22Rv1 (cell line): Measurements from ENCODE around the gene JAK3.

Source experiments
- H3K27ac ChIP-seq: fragments of 450-650 bp; 2 replicates; pipeline ENCODE4 v1.5.1; 2017
- CTCF ChIP-seq: fragments of 450-650 bp; IDR thresholded peaks from 2 replicates; pipeline ENCODE4 v1.5.1; 2017; ENCODE audit warnings: mild to moderate bottlenecking
- ZFX ChIP-seq: fragments of 450-650 bp; IDR thresholded peaks from 2 replicates; pipeline ENCODE4 v1.6.1; 2017; ENCODE audit warnings: antibody characterized with exemption, borderline replicate concordance

JAK3 gene

DNA sequence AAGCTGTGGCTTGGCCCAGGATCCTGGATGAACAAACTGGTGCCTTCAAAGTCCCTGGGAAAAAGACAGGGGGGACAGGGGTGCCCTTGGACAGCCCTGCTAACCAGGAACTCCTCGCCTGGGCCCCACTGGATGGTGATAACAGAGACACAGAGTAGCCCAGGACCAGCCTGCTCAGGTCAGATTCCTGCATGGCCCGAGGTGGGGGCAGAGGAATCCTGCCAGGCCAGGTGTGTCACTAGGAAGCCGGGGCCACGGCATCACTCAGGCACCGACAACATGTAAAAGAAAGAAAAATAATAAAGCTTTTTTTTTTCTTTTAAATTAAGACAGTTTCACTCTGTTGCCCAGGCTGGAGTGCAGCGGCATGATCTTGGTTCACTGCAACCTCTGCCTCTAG, 6.3 kb upstream of the JAK3 start:
- TF ChIP-seq ZFX (no peak), CTCF (no peak)
- H3K27ac ChIP-seq, result no peak overlapping the region

- H3K27ac ChIP-seq, result no peak overlapping the region
- TF ChIP-seq CTCF (no peak), ZFX (no peak)
Observed at GRCh38 chr19:17848595-17849292, 962 bp upstream of the JAK3 start.

DNA sequence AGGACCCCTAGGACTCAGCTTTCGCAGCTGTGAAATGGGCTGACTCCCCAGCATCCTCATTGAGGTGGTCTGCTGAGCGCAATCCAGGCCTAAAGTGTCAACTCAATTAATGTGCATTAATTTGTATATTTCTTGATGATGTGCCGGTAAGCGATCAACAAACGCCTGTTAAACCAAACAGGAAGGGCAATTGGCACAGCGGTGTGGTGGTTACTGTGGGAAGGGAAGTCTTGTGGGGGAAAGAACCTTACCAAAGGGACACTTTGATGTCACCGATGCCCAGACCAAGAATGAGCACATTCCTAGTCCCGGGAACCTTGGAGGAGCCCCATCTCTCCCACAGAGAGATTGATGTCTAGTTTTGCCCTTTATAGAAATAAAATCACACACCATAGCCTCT, 1.6 kb downstream of the JAK3 start:
- no peak overlapping the region for H3K27ac ChIP-seq
- TF ChIP-seq ZFX, result no peak
- no peak for TF ChIP-seq CTCF

DNA sequence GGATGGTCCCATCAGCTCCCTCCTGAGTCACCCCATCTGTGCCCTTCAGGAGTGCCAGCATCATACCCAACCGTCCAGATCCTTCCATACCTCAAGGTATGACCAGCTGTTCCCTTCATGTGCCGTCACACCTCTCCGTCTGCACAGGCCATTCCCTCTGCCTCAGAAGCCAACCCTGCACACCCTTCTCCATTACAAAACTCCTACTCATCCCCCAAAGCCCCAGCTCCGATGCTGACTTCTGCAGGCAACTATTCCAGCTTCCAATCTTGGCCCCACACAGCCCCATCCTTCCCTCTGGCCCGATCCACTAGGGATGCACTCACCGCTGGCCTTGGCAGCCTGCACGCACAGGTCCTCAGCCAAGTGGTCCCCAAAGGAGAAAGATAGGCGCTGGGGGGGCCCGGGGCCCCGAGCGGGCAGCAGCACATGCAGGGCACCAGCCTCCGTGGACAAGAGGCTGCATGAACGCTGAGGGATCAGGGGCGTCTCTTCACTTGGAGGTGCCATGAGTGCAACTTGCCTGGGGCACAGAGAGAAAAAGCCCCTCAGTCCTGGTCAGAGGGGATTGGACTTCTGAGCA, 3.8 kb downstream of the JAK3 start:
- TF ChIP-seq CTCF (no peak), ZFX (no peak)
- no peak overlapping the region for H3K27ac ChIP-seq

GRCh38 chr19:17843292-17843827, 4.4 kb downstream of the JAK3 start:
- no peak overlapping the region; the same call in 1 of the 2 replicates for H3K27ac ChIP-seq
- no peak for TF ChIP-seq ZFX
- no peak for TF ChIP-seq CTCF

DNA sequence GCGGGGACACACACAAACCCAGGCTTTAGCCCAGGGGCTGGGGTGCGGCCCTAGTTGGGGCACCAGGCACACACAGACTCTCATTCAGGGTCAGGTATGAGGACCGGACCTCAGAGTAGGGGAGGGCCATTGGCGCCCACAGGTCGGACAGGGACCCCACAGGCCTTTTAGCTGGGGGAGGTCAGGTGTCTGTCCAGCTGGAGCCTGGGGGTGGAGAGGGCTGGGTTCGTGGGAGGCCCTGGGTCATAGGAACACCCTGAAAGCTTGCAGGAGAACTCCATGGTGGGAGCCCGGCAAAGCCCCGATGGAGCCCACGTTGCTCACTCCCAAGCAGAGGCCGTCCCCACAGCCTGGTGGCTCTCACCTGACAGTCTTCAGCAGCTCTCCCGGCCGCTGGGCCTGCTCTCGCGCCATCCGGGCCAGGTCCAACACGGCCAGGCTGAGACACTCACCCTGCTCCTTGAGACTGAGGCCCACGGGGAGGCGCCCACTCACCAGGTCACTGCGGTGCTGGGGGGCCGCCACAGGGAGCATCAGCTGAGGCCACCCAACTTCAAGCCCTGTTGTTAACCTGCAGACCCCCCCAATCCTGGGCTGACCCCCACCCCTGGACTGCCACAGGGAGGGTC, 5.0 kb downstream of the JAK3 start:
- TF ChIP-seq ZFX (no peak), CTCF (no peak)
- H3K27ac ChIP-seq, result peak overlapping the region; percentile 72
